CD4-positive, alpha-beta T cell treated with Interleukin-17A for 4 hours (primary cell): Measurements from ENCODE around the gene B3GNT8.
"Not testable (repeated sequence)": the region's sequence is repeated elsewhere in the genome, so short reads cannot be mapped to it uniquely, and the experiment has no call there.

Experiments used
- DNase-seq: peaks from one replicate; pipeline ENCODE4 v3.0.0-alpha.2; 2020; ENCODE audit warnings: mixed read lengths

B3GNT8 gene

GRCh38 chr19:41381536-41381935 lies 45.6 kb downstream of the B3GNT8 start:
- DNase-seq = not testable (repeated sequence)

GRCh38 chr19:41377977-41378709 lies 49.0 kb downstream of the B3GNT8 start:
- DNase-seq = no peak

- no peak for DNase-seq
Measured at GRCh38 chr19:41376998-41377365, 50.2 kb downstream of the B3GNT8 start.

GRCh38 chr19:41376241-41376997 lies 50.8 kb downstream of the B3GNT8 start, which contains the start of gene TMEM91:
TMEM91 (plus strand) TSS chr19:41376533; CDS start chr19:41378310, 1,777 bp downstream.
- DNase-seq = peak; percentile 52
